GM23338 (cell line): ENCODE data around the gene VN1R5. TPM values are rescaled to one million over a fixed set of nuclear protein-coding genes. Genes with fewer than 3 reads are reported as not detected.

Experiments used
- ATAC-seq: fragments of 200-7000 bp; cut with Tn5 transposase; 3 replicates; pipeline ENCODE4 v1.9.1; 2020
- DNase-seq: peaks from one replicate; pipeline ENCODE4 v3.0.0-alpha.2; 2015; ENCODE audit warnings: low spot score
- H2AFZ ChIP-seq: fragments of 200-600 bp; sonication (generic); 2 replicates; pipeline ENCODE4 v1.8.0; 2016; ENCODE audit warnings: antibody characterized with exemption, mild to moderate bottlenecking, moderate library complexity
- H3F3A ChIP-seq: fragments of 200-600 bp; sonication (generic); replicated peaks from 2 replicates; pipeline ENCODE4 v1.8.0; 2017; ENCODE audit warnings: antibody characterized with exemption, mixed run types, low read depth
- H3K27ac ChIP-seq: fragments of 200-600 bp; sonication (generic); 2 replicates; pipeline ENCODE4 v1.6.1; 2016; ENCODE audit warnings: low read depth
- H3K27me3 ChIP-seq: fragments of 200-600 bp; sonication (generic); 2 replicates; pipeline ENCODE4 v1.8.0; 2016; ENCODE audit warnings: mild to moderate bottlenecking, mixed run types, moderate library complexity; ENCODE audit not compliant: insufficient read depth
- H3K36me3 ChIP-seq: fragments of 200-600 bp; sonication (generic); 2 replicates; pipeline ENCODE4 v1.8.0; 2016; ENCODE audit warnings: mild to moderate bottlenecking; ENCODE audit not compliant: insufficient read depth
- H3K4me1 ChIP-seq: fragments of 200-600 bp; sonication (generic); 2 replicates; pipeline ENCODE4 v1.8.0; 2016; ENCODE audit warnings: mild to moderate bottlenecking, moderate library complexity; ENCODE audit not compliant: insufficient read depth
- H3K4me2 ChIP-seq: fragments of 200-600 bp; sonication (generic); 2 replicates; pipeline ENCODE4 v1.7.1; 2017; ENCODE audit warnings: mixed run types
- H3K4me3 ChIP-seq: fragments of 200-600 bp; sonication (generic); 2 replicates; pipeline ENCODE4 v1.6.1; 2016; ENCODE audit warnings: mixed run types
- H3K79me2 ChIP-seq: fragments of 200-600 bp; sonication (generic); replicated peaks from 2 replicates; pipeline ENCODE4 v1.8.0; 2017; ENCODE audit warnings: mild to moderate bottlenecking; ENCODE audit not compliant: insufficient read depth
- H3K9me2 ChIP-seq: fragments of 200-600 bp; sonication (generic); 2 replicates; pipeline ENCODE4 v1.8.0; 2017; ENCODE audit not compliant: insufficient read depth
- H4K20me1 ChIP-seq: fragments of 200-600 bp; sonication (generic); replicated peaks from 2 replicates; pipeline ENCODE4 v1.8.0; 2017; ENCODE audit warnings: mild to moderate bottlenecking; ENCODE audit not compliant: insufficient read depth
- H3K27ac Mint-ChIP-seq: 2 replicates; pipeline ENCODE4 v1.8.0; 2020; ENCODE audit warnings: inconsistent platforms, mild to moderate bottlenecking, moderate library complexity, mixed read lengths
- H3K27me3 Mint-ChIP-seq: 3 replicates; pipeline ENCODE4 v1.8.0; 2022; ENCODE audit warnings: low read depth, mild to moderate bottlenecking, moderate library complexity, mixed read lengths, inconsistent platforms; ENCODE audit not compliant: insufficient read depth, poor library complexity
- H3K36me3 Mint-ChIP-seq: 3 replicates; pipeline ENCODE4 v1.8.0; 2021; ENCODE audit warnings: low read depth, mild to moderate bottlenecking, inconsistent platforms, moderate library complexity, mixed read lengths
- H3K4me1 Mint-ChIP-seq: 3 replicates; pipeline ENCODE4 v1.8.0; 2020; ENCODE audit warnings: mild to moderate bottlenecking, inconsistent platforms, mixed read lengths
- H3K4me3 Mint-ChIP-seq: 3 replicates; pipeline ENCODE4 v1.8.0; 2021; ENCODE audit warnings: moderate library complexity, mild to moderate bottlenecking, inconsistent platforms, mixed read lengths
- H3K9me3 Mint-ChIP-seq: 3 replicates; pipeline ENCODE4 v1.8.0; 2020; ENCODE audit warnings: moderate library complexity, mild to moderate bottlenecking, inconsistent platforms, mixed read lengths
- CREB1 ChIP-seq: fragments of 250-450 bp; sonication (Bioruptor Pico); IDR thresholded peaks from 2 replicates; pipeline ENCODE4 v1.5.0; 2020; ENCODE audit warnings: low read depth, mild to moderate bottlenecking, moderate library complexity
- CTCF ChIP-seq, 2 experiments: fragments of 200-600 bp in 1 of 2; sonication (generic) in 1 of 2; conservative IDR thresholded peaks; 2 replicates each; pipeline versions ENCODE4 v1.5.1 to v1.6.1; 2016 to 2017; ENCODE audit warnings: antibody characterized with exemption in 2 of 2, low read depth in 2 of 2, mild to moderate bottlenecking in 2 of 2, moderate library complexity in 1 of 2
- EZH2 ChIP-seq: fragments of 200-600 bp; sonication (generic); IDR thresholded peaks from one replicate; pipeline ENCODE4 v1.8.0; 2017; ENCODE audit warnings: antibody characterized with exemption, mild to moderate bottlenecking, low read depth; ENCODE audit not compliant: unreplicated experiment
- EZH2phosphoT487 ChIP-seq: fragments of 200-600 bp; sonication (generic); IDR thresholded peaks from one replicate; pipeline ENCODE4 v1.8.1; 2018; ENCODE audit warnings: antibody characterized with exemption; ENCODE audit not compliant: unreplicated experiment
- STAT1 ChIP-seq: IDR thresholded peaks from one replicate; pipeline ENCODE4 v1.6.1; 2016; ENCODE audit warnings: antibody characterized with exemption; ENCODE audit not compliant: unreplicated experiment
- ZNF462 ChIP-seq: fragments of 250-450 bp; sonication (Bioruptor Pico); IDR thresholded peaks from 2 replicates; pipeline ENCODE4 v1.5.0; 2020; ENCODE audit warnings: mild to moderate bottlenecking, moderate library complexity
- polyA plus RNA-seq: library from polyadenylated mRNA; unstranded; fragments of >200 nt; fragmentation: Nextera tagmentation; extraction: Ambion mirVana; gene quantifications from 2 replicates; pipeline ENCODE4 v1.2.1, GENCODE V29; 2016
- total RNA-seq: library from RNA; depleted of rRNA; stranded (reverse); fragments of >200 nt; shearing (Covaris generic); gene quantifications from 2 replicates; pipeline ENCODE4 v1.2.3, GENCODE V29; 2014

The VN1R5 gene
- total and polyA plus RNA-seq, 2 experiments from 2014 or later: not detected

- TF ChIP-seq ZNF462 (CRISPR knock-in tag) (no peak), EZH2phosphoT487 (no peak)
Observed at GRCh38 chr1:247277191-247277590, 21.3 kb downstream of the VN1R5 start (continued).

- Mint-ChIP-seq H3K27me3 (peaks cover 11% of the 10 kb centered on the region), H3K36me3 (peaks cover 8% of the 10 kb centered on the region; the same call in 2 of the 3 replicates), H3K4me1 (peaks cover 14% of the 10 kb centered on the region), H3K27ac (no peak overlapping the region), H3K4me3 (no peak overlapping the region), H3K9me3 (peaks cover 4% of the 10 kb centered on the region; the same call in 1 of the 3 replicates)
- Histone ChIP-seq H3K4me2 (peak overlapping the region; percentile 58; the same call in 1 of the 2 replicates), H3K4me1 (peaks cover 14% of the 10 kb centered on the region; the same call in 1 of the 2 replicates), H3K36me3 (no peaks in the 10 kb centered on the region), H4K20me1 (no peaks in the 10 kb centered on the region), H3F3A (no peaks in the 10 kb centered on the region), H3K4me3 (no peak overlapping the region), H3K27me3 (no peaks in the 10 kb centered on the region), H3K79me2 (no peaks in the 10 kb centered on the region), H3K9me2 (no peaks in the 10 kb centered on the region), H3K27ac (no peak overlapping the region; the same call in 1 of the 2 replicates), H2AFZ (peak overlapping the region; percentile 12; the same call in 1 of the 2 replicates)
- DNase-seq: no peak
- ATAC-seq: peak; percentile 53
- TF ChIP-seq EZH2 (no peak), CTCF (conservative IDR thresholded peaks at IDR 0.05; ENCODE audit: low read depth in 2 of 2) (no peak), ZNF462 (CRISPR knock-in tag) (no peak), CREB1 (CRISPR knock-in tag) (no peak), STAT1 (no peak), EZH2phosphoT487 (no peak)
Observed at GRCh38 chr1:247281001-247281574, 25.2 kb downstream of the VN1R5 start.
